ENCODE data around the gene CAPN9.

Gene CAPN9

GRCh38 chr1:230851291-230851691 is 104.1 kb downstream of the CAPN9 start:
- peak; percentile 78 for DNase-seq (ENCODE audit: low read depth)

All from iris pigment epithelial cell (primary cell).